Neural progenitor cell (in vitro differentiated cells): Measurements from ENCODE around the gene CARMIL1. TPM values are rescaled to one million over a fixed set of nuclear protein-coding genes. Genes with fewer than 3 reads are reported as not detected.

Source experiments
- DNase-seq: peaks from one replicate; pipeline ENCODE4 v3.0.0-alpha.2; 2016; ENCODE audit warnings: low spot score
- H2AFZ ChIP-seq: fragments of 200-600 bp; sonication (generic); replicated peaks from 2 replicates; pipeline ENCODE4 v1.6.1; 2016; ENCODE audit warnings: antibody characterized with exemption
- H3F3A ChIP-seq: fragments of 200-600 bp; sonication (generic); 2 replicates; pipeline ENCODE4 v1.6.1; 2016; ENCODE audit warnings: antibody characterized with exemption, low read depth
- H3K27ac ChIP-seq: fragments of 200-600 bp; sonication (generic); 2 replicates; pipeline ENCODE4 v1.5.1; 2016; ENCODE audit warnings: mild to moderate bottlenecking
- H3K27me3 ChIP-seq: fragments of 200-600 bp; sonication (generic); 2 replicates; pipeline ENCODE4 v1.6.1; 2016; ENCODE audit warnings: mild to moderate bottlenecking, moderate library complexity
- H3K36me3 ChIP-seq: fragments of 200-600 bp; sonication (generic); 2 replicates; pipeline ENCODE4 v1.5.1; 2016
- H3K4me1 ChIP-seq: fragments of 200-600 bp; sonication (generic); 2 replicates; pipeline ENCODE4 v1.6.1; 2016; ENCODE audit warnings: mixed run types
- H3K4me2 ChIP-seq: fragments of 200-600 bp; sonication (generic); 2 replicates; pipeline ENCODE4 v1.6.1; 2016
- H3K4me3 ChIP-seq: fragments of 200-600 bp; sonication (generic); 2 replicates; pipeline ENCODE4 v1.5.1; 2016
- H3K79me2 ChIP-seq: fragments of 200-600 bp; sonication (generic); 2 replicates; pipeline ENCODE4 v1.6.1; 2016; ENCODE audit warnings: low read depth
- H3K9ac ChIP-seq: fragments of 200-600 bp; sonication (generic); 2 replicates; pipeline ENCODE4 v1.6.1; 2016
- H3K9me3 ChIP-seq: fragments of 200-600 bp; sonication (generic); 2 replicates; pipeline ENCODE4 v1.5.1; 2016; ENCODE audit warnings: low read depth
- H4K20me1 ChIP-seq: fragments of 200-600 bp; sonication (generic); 2 replicates; pipeline ENCODE4 v1.6.1; 2016; ENCODE audit warnings: low read depth
- H3K27ac Mint-ChIP-seq: 3 replicates; pipeline ENCODE4 v1.8.0; 2021; ENCODE audit warnings: mixed read lengths
- H3K27me3 Mint-ChIP-seq: 2 replicates; pipeline ENCODE4 v1.8.0; 2022; ENCODE audit warnings: low read depth, mild to moderate bottlenecking, inconsistent platforms, moderate library complexity, mixed read lengths; ENCODE audit not compliant: insufficient read depth
- H3K36me3 Mint-ChIP-seq: 3 replicates; pipeline ENCODE4 v1.8.0; 2021; ENCODE audit warnings: mixed read lengths
- H3K4me1 Mint-ChIP-seq: 3 replicates; pipeline ENCODE4 v1.8.0; 2021; ENCODE audit warnings: mixed read lengths
- H3K4me3 Mint-ChIP-seq: 3 replicates; pipeline ENCODE4 v1.8.0; 2021; ENCODE audit warnings: mild to moderate bottlenecking, moderate library complexity, mixed read lengths
- H3K9me3 Mint-ChIP-seq: 3 replicates; pipeline ENCODE4 v1.8.0; 2020; ENCODE audit warnings: mixed read lengths
- EZH2 ChIP-seq: fragments of 200-600 bp; sonication (generic); IDR thresholded peaks from 2 replicates; pipeline ENCODE4 v1.6.1; 2017; ENCODE audit warnings: antibody characterized with exemption, mild to moderate bottlenecking, moderate library complexity
- EZH2phosphoT487 ChIP-seq: fragments of 200-600 bp; sonication (generic); IDR thresholded peaks from 2 replicates; pipeline ENCODE4 v1.6.1; 2017; ENCODE audit warnings: antibody characterized with exemption
- total RNA-seq: library from RNA; depleted of rRNA; stranded (reverse); fragments of >200 nt; gene quantifications from 2 replicates; pipeline ENCODE4 v1.2.3, GENCODE V29; 2015; ENCODE audit warnings: low replicate concordance
- TF ChIP-seq, protein P1 (sequence below): fragments of 200-600 bp; sonication (generic); IDR thresholded peaks from 2 replicates; pipeline ENCODE4 v1.5.1; 2017; ENCODE audit warnings: antibody characterized with exemption, mild to moderate bottlenecking

Gene CARMIL1
- total RNA-seq, 1 donor from 2014 or later = 13.3 TPM

DNA sequence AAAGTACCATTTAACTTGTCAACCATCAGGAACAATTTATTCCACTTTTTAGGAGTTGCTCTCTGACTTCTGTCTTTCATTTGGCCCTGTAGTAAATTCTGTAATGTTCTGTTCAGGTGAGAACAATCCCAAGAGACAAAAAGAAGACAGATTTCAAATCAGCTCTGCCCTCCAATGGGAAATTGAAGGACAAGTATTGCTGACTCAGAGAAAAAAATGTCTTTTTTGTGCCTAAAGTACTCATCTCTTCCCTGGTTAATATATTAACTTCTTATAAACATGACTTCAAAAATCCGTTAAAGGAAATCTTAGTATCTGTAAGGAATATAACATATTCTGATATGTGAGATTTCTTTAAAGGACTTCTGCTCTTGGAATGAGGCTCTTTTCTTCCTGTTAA, 334.2 kb downstream of the CARMIL1 start:
- Mint-ChIP-seq H3K27ac (no peak overlapping the region), H3K36me3 (no peaks in the 10 kb centered on the region), H3K4me3 (no peak overlapping the region), H3K4me1 (no peaks in the 10 kb centered on the region), H3K9me3 (no peaks in the 10 kb centered on the region), H3K27me3 (no peaks in the 10 kb centered on the region)
- H3K36me3 ChIP-seq = no peaks in the 10 kb centered on the region
- no peak overlapping the region for H3K9ac ChIP-seq
- TF ChIP-seq EZH2phosphoT487 = no peak
- TF ChIP-seq EZH2 = no peak
- TF ChIP-seq, protein P1, sequence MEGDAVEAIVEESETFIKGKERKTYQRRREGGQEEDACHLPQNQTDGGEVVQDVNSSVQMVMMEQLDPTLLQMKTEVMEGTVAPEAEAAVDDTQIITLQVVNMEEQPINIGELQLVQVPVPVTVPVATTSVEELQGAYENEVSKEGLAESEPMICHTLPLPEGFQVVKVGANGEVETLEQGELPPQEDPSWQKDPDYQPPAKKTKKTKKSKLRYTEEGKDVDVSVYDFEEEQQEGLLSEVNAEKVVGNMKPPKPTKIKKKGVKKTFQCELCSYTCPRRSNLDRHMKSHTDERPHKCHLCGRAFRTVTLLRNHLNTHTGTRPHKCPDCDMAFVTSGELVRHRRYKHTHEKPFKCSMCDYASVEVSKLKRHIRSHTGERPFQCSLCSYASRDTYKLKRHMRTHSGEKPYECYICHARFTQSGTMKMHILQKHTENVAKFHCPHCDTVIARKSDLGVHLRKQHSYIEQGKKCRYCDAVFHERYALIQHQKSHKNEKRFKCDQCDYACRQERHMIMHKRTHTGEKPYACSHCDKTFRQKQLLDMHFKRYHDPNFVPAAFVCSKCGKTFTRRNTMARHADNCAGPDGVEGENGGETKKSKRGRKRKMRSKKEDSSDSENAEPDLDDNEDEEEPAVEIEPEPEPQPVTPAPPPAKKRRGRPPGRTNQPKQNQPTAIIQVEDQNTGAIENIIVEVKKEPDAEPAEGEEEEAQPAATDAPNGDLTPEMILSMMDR = no peak
- no peaks in the 10 kb centered on the region for H3K79me2 ChIP-seq
- H3K4me2 ChIP-seq = no peak overlapping the region
- no peaks in the 10 kb centered on the region for H3K9me3 ChIP-seq
- H3K4me1 ChIP-seq = no peaks in the 10 kb centered on the region
- DNase-seq = no peak
- H3K4me3 ChIP-seq = no peak overlapping the region
- H4K20me1 ChIP-seq = no peaks in the 10 kb centered on the region
- no peaks in the 10 kb centered on the region for H3K27me3 ChIP-seq
- H3F3A ChIP-seq = no peaks in the 10 kb centered on the region
- H3K27ac ChIP-seq = no peak overlapping the region
- H2AFZ ChIP-seq = no peak overlapping the region

DNA sequence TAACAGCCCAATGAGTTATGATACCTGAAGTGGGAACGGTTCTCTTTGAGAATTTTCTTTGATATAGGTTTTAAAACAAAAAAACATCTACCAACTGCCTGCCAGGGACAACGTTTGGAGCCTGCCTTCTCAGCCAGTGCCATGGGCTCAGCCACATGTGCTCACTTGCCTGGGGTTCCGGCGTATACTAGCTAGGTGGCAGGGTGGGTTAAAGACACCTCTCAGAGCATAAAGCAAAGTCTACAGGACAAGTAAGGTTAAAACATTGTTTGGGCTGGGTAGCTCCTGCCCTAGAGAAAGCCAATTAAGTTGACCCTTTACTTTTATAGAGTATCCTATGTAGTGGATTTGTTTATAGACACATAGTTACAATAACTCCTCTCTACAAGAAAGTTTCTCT, 334.9 kb downstream of the CARMIL1 start:
- DNase-seq = peak; percentile 18
- Mint-ChIP-seq H3K27ac (no peak overlapping the region), H3K9me3 (no peaks in the 10 kb centered on the region), H3K36me3 (no peaks in the 10 kb centered on the region), H3K4me3 (no peak overlapping the region), H3K4me1 (no peaks in the 10 kb centered on the region), H3K27me3 (no peaks in the 10 kb centered on the region)
- Histone ChIP-seq H3K79me2 (no peaks in the 10 kb centered on the region), H3K27me3 (no peaks in the 10 kb centered on the region), H3K4me2 (no peak overlapping the region), H3K4me1 (no peaks in the 10 kb centered on the region), H3K36me3 (no peaks in the 10 kb centered on the region), H3F3A (no peaks in the 10 kb centered on the region), H3K4me3 (no peak overlapping the region), H3K9ac (no peak overlapping the region), H3K27ac (no peak overlapping the region), H2AFZ (no peak overlapping the region), H3K9me3 (no peaks in the 10 kb centered on the region), H4K20me1 (no peaks in the 10 kb centered on the region)
- TF ChIP-seq EZH2 (no peak), EZH2phosphoT487 (no peak)
- TF ChIP-seq, protein P1 = no peak

DNA sequence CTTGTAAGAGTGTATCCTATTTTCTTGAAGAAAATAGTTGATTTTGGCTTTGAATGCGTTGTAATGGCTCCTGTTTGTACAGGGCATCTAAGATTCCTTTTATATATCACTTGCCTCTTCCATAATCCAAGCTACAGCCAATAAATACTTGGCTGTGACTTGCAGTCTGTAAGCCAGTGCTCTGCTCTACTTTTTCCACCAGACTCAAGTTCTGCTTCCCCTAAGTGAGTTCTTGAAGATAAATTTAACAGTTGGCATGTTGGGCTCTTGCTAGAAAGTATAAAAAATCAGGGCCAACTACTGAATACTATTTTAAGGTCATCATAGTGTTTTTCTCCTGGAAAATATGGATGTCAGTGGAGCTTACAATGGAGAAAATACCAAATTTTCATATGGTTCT, 336.3 kb downstream of the CARMIL1 start:
- H3K9ac ChIP-seq = no peak overlapping the region
- DNase-seq = no peak
- H3K27ac Mint-ChIP-seq = no peak overlapping the region
- H3K36me3 ChIP-seq = no peaks in the 10 kb centered on the region
- H3F3A ChIP-seq = no peaks in the 10 kb centered on the region
- no peaks in the 10 kb centered on the region for H3K9me3 ChIP-seq
- H2AFZ ChIP-seq = no peak overlapping the region
- no peak overlapping the region for H3K4me3 Mint-ChIP-seq
- H3K4me3 ChIP-seq = no peak overlapping the region
- H3K79me2 ChIP-seq = no peaks in the 10 kb centered on the region
- H3K36me3 Mint-ChIP-seq = no peaks in the 10 kb centered on the region
- H3K4me1 ChIP-seq = no peaks in the 10 kb centered on the region
- peaks cover 2% of the 10 kb centered on the region for H3K27me3 Mint-ChIP-seq
- H3K9me3 Mint-ChIP-seq = no peaks in the 10 kb centered on the region
- H3K4me1 Mint-ChIP-seq = no peaks in the 10 kb centered on the region
- H3K4me2 ChIP-seq = no peak overlapping the region
- no peak for TF ChIP-seq EZH2phosphoT487
- TF ChIP-seq EZH2 = no peak
- TF ChIP-seq, protein P1 = no peak
- H3K27ac ChIP-seq = no peak overlapping the region
- H4K20me1 ChIP-seq = no peaks in the 10 kb centered on the region
- H3K27me3 ChIP-seq = no peaks in the 10 kb centered on the region
